Measurements from ENCODE around the gene MAP3K2.

MAP3K2 gene

GRCh38 chr2:127404466-127405254 is 16.9 kb upstream of the MAP3K2 start:
- H3K79me1 ChIP-seq (ENCODE audit: low read length) = no peaks in the 10 kb centered on the region
- H3K27me3 ChIP-seq (ENCODE audit: insufficient read depth, low read length, poor library complexity) = no peaks in the 10 kb centered on the region
- H3K4me2 ChIP-seq (ENCODE audit: low read length) = no peak overlapping the region
- no peak overlapping the region for H3K18ac ChIP-seq (ENCODE audit: low read length)
- peaks cover 7% of the 10 kb centered on the region for H3K4me1 ChIP-seq (ENCODE audit: control insufficient read depth, low read depth, low read length)
- no peak overlapping the region for H2AK5ac ChIP-seq (ENCODE audit: low read length)
- no peaks in the 10 kb centered on the region for H3K79me2 ChIP-seq (ENCODE audit: control insufficient read depth, insufficient read depth, low read length)
- H4K5ac ChIP-seq (ENCODE audit: low read length) = no peak overlapping the region
- no peak overlapping the region for H3K4ac ChIP-seq (ENCODE audit: low read depth, low read length)
- H4K8ac ChIP-seq (ENCODE audit: low read depth, low read length) = no peak overlapping the region
- no peaks in the 10 kb centered on the region for H3K36me3 ChIP-seq (ENCODE audit: control insufficient read depth, insufficient read depth, low read length)
- H2BK15ac ChIP-seq (replicated peaks; ENCODE audit: low read depth) = no peak overlapping the region
- H3K27ac ChIP-seq (ENCODE audit: low read depth, low read length) = no peak overlapping the region
- WGBS (ENCODE audit: extremely low coverage, insufficient coverage, low lambda C conversion rate) = no CpG with 5 or more reads among the region's 7 CpGs
- H3K4me3 ChIP-seq (ENCODE audit: low read length) = no peak overlapping the region
- H3K9ac ChIP-seq (ENCODE audit: low read length) = peak overlapping the region; percentile 9
- no peak for DNase-seq
- no peak overlapping the region for H3K23ac ChIP-seq (ENCODE audit: low read length)
- H3K56ac ChIP-seq (ENCODE audit: low read length) = peak overlapping the region; percentile 15
- H2BK5ac ChIP-seq (ENCODE audit: low read length) = no peak overlapping the region
- H2BK120ac ChIP-seq (ENCODE audit: low read depth, low read length) = no peak overlapping the region

- no peaks in the 10 kb centered on the region for H3K79me2 ChIP-seq (ENCODE audit: control insufficient read depth, insufficient read depth, low read length)
- no peak for DNase-seq
- no peak overlapping the region for H2BK5ac ChIP-seq (ENCODE audit: low read length)
- peak overlapping the region; percentile 25 for H3K56ac ChIP-seq (ENCODE audit: low read length)
- no peaks in the 10 kb centered on the region for H3K79me1 ChIP-seq (ENCODE audit: low read length)
- H4K5ac ChIP-seq (ENCODE audit: low read length) = no peak overlapping the region
- H3K18ac ChIP-seq (ENCODE audit: low read length) = no peak overlapping the region
- H3K23ac ChIP-seq (ENCODE audit: low read length) = no peak overlapping the region
- no peak overlapping the region for H2AK5ac ChIP-seq (ENCODE audit: low read length)
- no peak overlapping the region for H3K4me2 ChIP-seq (ENCODE audit: low read length)
- H3K9ac ChIP-seq (ENCODE audit: low read length) = no peak overlapping the region
- H3K36me3 ChIP-seq (ENCODE audit: control insufficient read depth, insufficient read depth, low read length) = no peaks in the 10 kb centered on the region
- H3K4ac ChIP-seq (ENCODE audit: low read depth, low read length) = no peak overlapping the region
- no peak overlapping the region for H4K8ac ChIP-seq (ENCODE audit: low read depth, low read length)
- H2BK120ac ChIP-seq (ENCODE audit: low read depth, low read length) = no peak overlapping the region
- H3K27ac ChIP-seq (ENCODE audit: low read depth, low read length) = no peak overlapping the region
- H3K27me3 ChIP-seq (ENCODE audit: insufficient read depth, low read length, poor library complexity) = no peaks in the 10 kb centered on the region
- no peak overlapping the region for H2BK15ac ChIP-seq (replicated peaks; ENCODE audit: low read depth)
- H3K4me3 ChIP-seq (ENCODE audit: low read length) = no peak overlapping the region
- WGBS (ENCODE audit: extremely low coverage, insufficient coverage, low lambda C conversion rate) = no CpG with 5 or more reads among the region's 3 CpGs
- peaks cover 5% of the 10 kb centered on the region for H3K4me1 ChIP-seq (ENCODE audit: control insufficient read depth, low read depth, low read length)
Observed at GRCh38 chr2:127403460-127403859, 15.7 kb upstream of the MAP3K2 start.

GRCh38 chr2:127401757-127402695 is 14.3 kb upstream of the MAP3K2 start:
- Histone ChIP-seq H3K36me3 (ENCODE audit: control insufficient read depth, insufficient read depth, low read length) (no peaks in the 10 kb centered on the region), H3K4me3 (ENCODE audit: low read length) (no peak overlapping the region), H3K4me1 (ENCODE audit: control insufficient read depth, low read depth, low read length) (peaks cover 5% of the 10 kb centered on the region), H3K18ac (ENCODE audit: low read length) (no peak overlapping the region), H3K56ac (ENCODE audit: low read length) (peak overlapping the region; percentile 25), H2AK5ac (ENCODE audit: low read length) (no peak overlapping the region), H3K27me3 (ENCODE audit: insufficient read depth, low read length, poor library complexity) (no peaks in the 10 kb centered on the region), H3K79me1 (ENCODE audit: low read length) (no peaks in the 10 kb centered on the region), H2BK15ac (replicated peaks; ENCODE audit: low read depth) (no peak overlapping the region), H3K23ac (ENCODE audit: low read length) (no peak overlapping the region), H3K9ac (ENCODE audit: low read length) (no peak overlapping the region), H4K8ac (ENCODE audit: low read depth, low read length) (no peak overlapping the region), H2BK120ac (ENCODE audit: low read depth, low read length) (no peak overlapping the region), H3K79me2 (ENCODE audit: control insufficient read depth, insufficient read depth, low read length) (no peaks in the 10 kb centered on the region), H2BK5ac (ENCODE audit: low read length) (no peak overlapping the region), H4K5ac (ENCODE audit: low read length) (no peak overlapping the region), H3K27ac (ENCODE audit: low read depth, low read length) (no peak overlapping the region), H3K4me2 (ENCODE audit: low read length) (no peak overlapping the region), H3K4ac (ENCODE audit: low read depth, low read length) (no peak overlapping the region)
- WGBS (ENCODE audit: extremely low coverage, insufficient coverage, low lambda C conversion rate) = no CpG with 5 or more reads among the region's 11 CpGs
- DNase-seq = no peak

- Histone ChIP-seq H3K27ac (ENCODE audit: low read depth, low read length) (no peak overlapping the region), H3K79me2 (ENCODE audit: control insufficient read depth, insufficient read depth, low read length) (no peaks in the 10 kb centered on the region), H2BK5ac (ENCODE audit: low read length) (no peak overlapping the region)
Observed at GRCh38 chr2:127400897-127401756, 13.4 kb upstream of the MAP3K2 start.

GRCh38 chr2:127400533-127400896 is 12.7 kb upstream of the MAP3K2 start:
- Histone ChIP-seq H3K4ac (ENCODE audit: low read depth, low read length) (no peak overlapping the region), H3K56ac (ENCODE audit: low read length) (no peak overlapping the region), H3K4me1 (ENCODE audit: control insufficient read depth, low read depth, low read length) (peaks cover 5% of the 10 kb centered on the region), H3K9ac (ENCODE audit: low read length) (no peak overlapping the region), H2AK5ac (ENCODE audit: low read length) (no peak overlapping the region), H2BK120ac (ENCODE audit: low read depth, low read length) (no peak overlapping the region), H4K5ac (ENCODE audit: low read length) (no peak overlapping the region), H2BK15ac (replicated peaks; ENCODE audit: low read depth) (no peak overlapping the region), H3K4me2 (ENCODE audit: low read length) (no peak overlapping the region), H4K8ac (ENCODE audit: low read depth, low read length) (no peak overlapping the region), H3K79me1 (ENCODE audit: low read length) (no peaks in the 10 kb centered on the region), H3K27ac (ENCODE audit: low read depth, low read length) (no peak overlapping the region), H2BK5ac (ENCODE audit: low read length) (no peak overlapping the region), H3K27me3 (ENCODE audit: insufficient read depth, low read length, poor library complexity) (no peaks in the 10 kb centered on the region), H3K79me2 (ENCODE audit: control insufficient read depth, insufficient read depth, low read length) (no peaks in the 10 kb centered on the region), H3K23ac (ENCODE audit: low read length) (no peak overlapping the region), H3K4me3 (ENCODE audit: low read length) (no peak overlapping the region), H3K18ac (ENCODE audit: low read length) (no peak overlapping the region), H3K36me3 (ENCODE audit: control insufficient read depth, insufficient read depth, low read length) (no peaks in the 10 kb centered on the region)
- no CpG with 5 or more reads among the region's 9 CpGs for WGBS (ENCODE audit: extremely low coverage, insufficient coverage, low lambda C conversion rate)
- no peak for DNase-seq

More at GRCh38 chr2:127400897-127401756, 13.4 kb upstream of the MAP3K2 start:
- Histone ChIP-seq H3K4me1 (ENCODE audit: control insufficient read depth, low read depth, low read length) (peaks cover 5% of the 10 kb centered on the region), H3K4me3 (ENCODE audit: low read length) (no peak overlapping the region), H2AK5ac (ENCODE audit: low read length) (no peak overlapping the region), H4K8ac (ENCODE audit: low read depth, low read length) (no peak overlapping the region), H3K9ac (ENCODE audit: low read length) (no peak overlapping the region), H3K18ac (ENCODE audit: low read length) (no peak overlapping the region), H3K56ac (ENCODE audit: low read length) (peak overlapping the region; percentile 30), H3K36me3 (ENCODE audit: control insufficient read depth, insufficient read depth, low read length) (no peaks in the 10 kb centered on the region), H4K5ac (ENCODE audit: low read length) (no peak overlapping the region), H3K27me3 (ENCODE audit: insufficient read depth, low read length, poor library complexity) (no peaks in the 10 kb centered on the region), H3K4me2 (ENCODE audit: low read length) (no peak overlapping the region), H3K79me1 (ENCODE audit: low read length) (no peaks in the 10 kb centered on the region), H2BK15ac (replicated peaks; ENCODE audit: low read depth) (no peak overlapping the region), H3K23ac (ENCODE audit: low read length) (no peak overlapping the region), H3K4ac (ENCODE audit: low read depth, low read length) (no peak overlapping the region), H2BK120ac (ENCODE audit: low read depth, low read length) (no peak overlapping the region)
- DNase-seq = peak; percentile 38
- no CpG with 5 or more reads among the region's 39 CpGs for WGBS (ENCODE audit: extremely low coverage, insufficient coverage, low lambda C conversion rate)

All from mesendoderm (in vitro differentiated cells).